Measurements from ENCODE around the gene XRCC1.

GRCh38 chr19:43563816-43564457 lies 11.4 kb downstream of the XRCC1 start:
- TF ChIP-seq CTCF (IDR thresholded peaks at IDR 0.05) (no peak), POLR2A (IDR thresholded peaks at IDR 0.05) (no peak)

Measured in esophagus squamous epithelium (tissue), 4 donors.